Kasumi-1 (cell line): ENCODE results near the gene POM121C.
"Not testable (repeated sequence)": the region's sequence is repeated elsewhere in the genome, so short reads cannot be mapped to it uniquely, and the experiment has no call there.

Experiments
- DNase-seq, 2 experiments: peaks; one replicate each; lab custom pipeline; 2025; lab: John Stamatoyannopoulos, UW

Gene POM121C

GRCh38 chr7:75423481-75423880 lies 62.6 kb downstream of the POM121C start:
- not testable (repeated sequence) for DNase-seq

DNA sequence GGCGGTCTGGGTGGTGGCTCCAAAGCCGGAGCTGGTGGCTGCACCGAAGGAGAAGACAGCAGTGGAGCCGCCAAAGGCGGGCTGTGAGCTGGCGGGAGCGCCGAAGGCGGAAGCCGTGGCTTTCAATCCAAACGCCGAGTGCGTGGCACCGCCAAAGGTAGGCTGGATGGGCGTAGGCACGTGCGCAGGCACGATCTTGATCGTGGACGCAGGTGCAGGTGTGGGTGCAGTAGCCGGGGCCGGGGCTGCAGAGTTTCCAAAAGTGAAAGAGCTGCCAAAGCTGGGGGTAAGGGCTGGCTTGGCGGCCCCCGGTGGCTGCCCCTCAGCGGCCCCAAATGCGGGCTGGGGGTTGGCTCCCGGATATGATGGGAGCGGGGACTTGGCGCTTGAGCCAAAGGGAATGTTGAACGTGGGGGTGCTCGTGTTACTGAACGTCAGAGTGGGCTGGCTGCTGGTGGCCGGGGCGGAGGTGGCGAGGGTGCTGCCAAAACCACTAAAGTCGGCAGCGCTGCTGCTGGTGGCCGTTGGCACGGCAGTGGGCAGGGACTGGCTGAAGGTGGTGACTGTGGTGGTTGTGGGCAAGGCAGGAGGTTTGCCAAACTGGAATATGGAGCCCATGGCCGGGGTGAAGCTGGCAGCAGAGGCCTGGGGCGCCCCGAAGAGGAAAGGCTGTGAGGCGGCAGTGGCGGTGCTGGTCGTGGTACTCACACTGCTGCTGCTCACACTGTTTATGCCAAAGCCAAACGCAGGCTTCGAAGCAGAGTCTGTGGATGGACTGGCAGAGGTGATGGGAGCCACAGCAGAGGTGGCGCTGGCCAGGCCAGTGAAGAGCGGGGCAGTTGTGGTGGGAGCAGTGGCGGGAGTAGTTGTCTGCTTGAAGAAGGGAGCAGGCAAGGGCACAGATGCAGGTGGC lies 64.0 kb downstream of the POM121C start:
- DNase-seq, result not testable (repeated sequence)

DNA sequence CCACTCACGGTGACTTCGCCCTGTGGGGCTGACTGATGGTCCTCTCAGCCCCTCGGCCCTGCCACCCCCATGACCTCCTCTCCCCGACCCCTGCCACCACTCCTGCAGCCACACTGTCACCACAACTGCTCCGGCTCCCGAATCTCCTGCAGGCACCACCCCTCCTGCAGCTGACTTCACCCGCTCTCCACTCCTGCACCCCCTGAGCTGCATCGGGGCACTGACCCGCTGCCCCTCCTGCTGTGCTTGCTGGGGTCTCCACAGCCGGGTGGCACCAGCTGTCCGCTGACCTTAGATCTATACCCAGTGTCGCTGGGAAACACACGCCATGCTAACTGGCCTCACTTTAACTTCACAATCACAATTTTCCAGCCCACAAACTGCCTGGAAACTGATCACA lies 65.9 kb downstream of the POM121C start:
- DNase-seq, result not testable (repeated sequence)

- DNase-seq, result not testable (repeated sequence)
These were observed 66.4 kb downstream of the POM121C start for GRCh38 chr7:75419693-75420092.

GRCh38 chr7:75419210-75419609 lies 66.9 kb downstream of the POM121C start:
- DNase-seq, result not testable (repeated sequence)

GRCh38 chr7:75418292-75418858 lies 67.7 kb downstream of the POM121C start:
- not testable (repeated sequence) for DNase-seq

- DNase-seq, result not testable (repeated sequence)
These were observed 69.3 kb downstream of the POM121C start for GRCh38 chr7:75416787-75417186.

- not testable (repeated sequence) for DNase-seq
These were observed 70.2 kb downstream of the POM121C start for GRCh38 chr7:75415829-75416373.

DNA sequence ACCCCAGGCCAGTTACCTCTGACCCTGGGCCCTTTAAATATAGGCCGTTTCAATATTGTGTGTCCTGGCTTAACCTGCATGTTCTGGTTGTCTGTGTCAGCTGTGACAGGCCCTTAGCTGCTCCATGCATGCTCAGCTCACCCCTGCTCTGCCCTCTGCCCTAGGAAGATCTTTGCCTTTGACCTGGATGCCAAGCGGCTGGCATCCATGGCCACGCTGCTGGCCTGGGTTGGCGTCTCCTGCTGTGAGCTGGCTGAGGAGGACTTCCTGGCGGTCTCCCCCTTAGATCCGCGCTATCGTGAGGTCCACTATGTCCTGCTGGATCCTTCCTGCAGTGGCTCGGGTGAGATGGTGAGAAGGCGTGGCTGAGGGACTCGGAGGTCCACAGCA lies 70.7 kb downstream of the POM121C start:
- DNase-seq, result not testable (repeated sequence)

DNA sequence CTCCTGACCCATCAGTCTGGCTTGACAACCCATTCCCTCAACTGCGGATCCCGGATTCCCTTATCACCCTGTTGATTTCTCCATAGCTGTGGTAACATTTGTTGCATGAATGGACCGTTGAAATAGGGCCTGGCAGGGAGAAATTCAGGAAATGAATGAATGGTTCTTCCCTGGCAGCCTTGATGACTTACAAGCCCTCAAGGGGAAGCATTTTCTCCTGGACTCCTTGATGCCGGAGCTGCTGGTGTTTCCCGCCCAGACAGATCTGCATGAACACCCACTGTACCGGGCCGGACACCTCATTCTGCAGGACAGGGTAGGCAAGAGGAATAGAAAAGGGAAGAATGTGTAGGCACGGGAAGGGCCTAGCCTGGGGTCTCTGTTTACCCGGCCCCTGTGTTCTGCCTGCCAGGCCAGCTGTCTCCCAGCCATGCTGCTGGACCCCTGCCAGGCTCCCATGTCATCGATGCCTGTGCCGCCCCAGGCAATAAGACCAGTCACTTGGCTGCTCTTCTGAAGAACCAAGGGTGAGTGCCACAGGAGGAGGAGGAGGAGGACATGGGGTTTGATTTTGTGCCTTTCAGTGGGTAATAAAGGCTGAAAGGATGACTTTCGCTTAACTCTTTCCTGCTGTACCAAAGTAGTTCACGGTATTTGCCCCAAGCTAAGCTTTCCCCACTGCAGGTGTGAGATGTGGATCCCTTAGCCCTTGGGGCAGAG lies 71.2 kb downstream of the POM121C start:
- not testable (repeated sequence) for DNase-seq

DNA sequence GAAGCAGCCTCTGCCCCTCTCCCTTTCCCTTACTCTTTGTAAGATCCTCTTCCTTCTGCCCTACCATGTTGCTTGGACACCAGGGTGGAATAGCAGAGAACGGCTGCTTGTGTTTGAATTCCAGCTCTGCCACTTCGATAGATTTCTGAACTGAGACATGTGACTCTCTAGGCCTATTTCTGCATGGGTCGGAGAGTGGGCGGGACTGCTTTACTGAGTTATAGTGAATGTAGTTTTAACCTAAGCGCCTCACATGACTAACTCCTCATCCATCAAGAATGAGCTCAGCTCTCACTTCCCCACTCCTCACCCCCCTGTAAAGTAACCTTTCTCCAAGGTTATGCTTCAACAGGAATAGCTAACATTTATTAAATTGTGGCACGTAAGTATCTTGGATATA lies 71.9 kb downstream of the POM121C start:
- DNase-seq, result not testable (repeated sequence)

- DNase-seq, result not testable (repeated sequence)
These were observed 75.3 kb downstream of the POM121C start for GRCh38 chr7:75410823-75411173.

GRCh38 chr7:75409880-75410822 lies 75.9 kb downstream of the POM121C start:
- not testable (repeated sequence) for DNase-seq

GRCh38 chr7:75404663-75405062 lies 81.4 kb downstream of the POM121C start:
- DNase-seq, result not testable (repeated sequence)

DNA sequence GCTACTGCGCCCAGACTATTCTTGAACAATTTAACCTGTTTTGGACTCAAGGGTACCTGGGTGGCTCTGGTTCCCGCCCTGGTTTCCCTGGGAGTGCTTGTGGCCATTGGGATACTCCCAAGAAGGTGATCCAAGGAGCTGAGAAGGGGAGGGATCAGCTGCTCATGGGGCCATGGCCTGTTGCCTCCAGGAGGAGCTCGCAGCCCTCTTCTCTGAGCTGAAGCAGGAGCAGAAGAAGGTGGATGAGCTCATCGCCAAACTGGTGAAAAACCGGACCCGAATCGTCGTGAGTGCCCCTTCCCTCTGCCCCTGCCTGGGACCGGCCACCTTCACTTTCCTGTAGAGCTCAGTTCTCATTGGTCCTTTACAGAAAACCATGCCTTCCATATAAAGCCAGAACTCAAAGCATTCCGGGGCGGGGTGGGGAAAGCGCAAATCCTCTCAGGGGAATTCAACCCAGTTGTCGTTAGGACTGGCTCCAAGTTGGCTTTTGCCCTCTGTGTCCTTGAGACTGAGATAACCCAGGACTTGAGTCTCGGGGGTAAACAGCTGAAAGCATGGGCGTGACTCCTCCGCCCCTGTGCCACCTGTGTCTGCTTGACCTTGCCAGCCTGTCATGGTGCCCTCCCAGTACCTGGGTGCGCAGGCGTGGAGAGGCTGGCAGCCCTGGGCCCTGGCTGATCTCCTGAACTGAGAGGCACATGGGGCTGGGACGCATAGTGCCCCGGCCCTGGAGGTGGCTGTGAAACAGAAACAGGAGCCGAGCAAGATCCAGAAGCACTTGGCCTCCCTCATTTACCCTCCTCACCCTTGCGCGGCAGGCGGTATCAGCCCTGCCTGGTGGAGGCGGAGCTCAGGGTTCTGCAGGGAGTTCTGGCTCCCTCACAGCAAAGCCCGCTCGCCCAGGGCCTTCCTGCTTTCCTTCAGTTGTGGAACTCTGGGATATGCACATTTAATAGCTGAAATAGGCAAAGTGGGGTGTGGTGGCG lies 82.3 kb downstream of the POM121C start:
- DNase-seq, result not testable (repeated sequence)

- not testable (repeated sequence) for DNase-seq
These were observed 85.5 kb downstream of the POM121C start for GRCh38 chr7:75400575-75400974.

GRCh38 chr7:75398771-75399700 lies 87.1 kb downstream of the POM121C start:
- not testable (repeated sequence) for DNase-seq

DNA sequence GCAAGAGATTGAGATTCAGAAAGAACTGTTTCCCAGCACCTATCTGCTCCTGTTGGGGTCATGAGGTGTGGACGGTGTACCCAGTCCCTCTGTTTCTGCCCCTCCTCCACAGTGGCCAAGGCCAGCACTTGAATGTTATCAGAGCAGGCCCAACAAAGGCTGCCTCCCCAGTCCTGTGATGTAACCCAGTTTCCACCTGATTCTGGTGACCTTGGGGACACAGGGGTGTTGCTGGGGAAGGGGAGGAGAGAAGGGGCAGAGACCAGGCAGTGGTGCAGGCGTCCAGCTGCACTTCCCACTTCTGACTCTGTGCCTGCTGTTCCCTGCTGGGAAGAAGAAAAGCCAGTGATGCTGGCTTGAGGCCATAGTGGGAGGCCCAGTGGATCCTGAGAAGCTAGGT lies 88.2 kb downstream of the POM121C start:
- DNase-seq, result not testable (repeated sequence)

- DNase-seq, result not testable (repeated sequence)
These were observed 90.8 kb downstream of the POM121C start, which contains the start of gene TRIM73 for GRCh38 chr7:75395329-75395728. Gene TRIM73 (plus strand): TSS chr7:75395629. CDS start chr7:75398934, 3,305 bp downstream.
